ENCODE results near the gene CD63.

- TF ChIP-seq CTCF (IDR thresholded peaks at IDR 0.05; ENCODE audit: low read length), result no peak
- no peak for TF ChIP-seq EZH2 (IDR thresholded peaks at IDR 0.05; ENCODE audit: borderline replicate concordance, low read length)
Measured at GRCh38 chr12:55676707-55677106, 52.1 kb downstream of the CD63 start.
